A549 (cell line): ENCODE data around the gene ACTR1A.

ENCODE experiments used
- CEBPB ChIP-seq, 2 experiments: fragments of >200 bp in 1 of 2; sonication (Bioruptor Twin) in 1 of 2; formaldehyde crosslinking in 1 of 2; IDR thresholded peaks; 2 replicates each; pipeline ENCODE4 v1.6.1; 2012 to 2016
- MAFK ChIP-seq: fragments of 450-650 bp; IDR thresholded peaks from 2 replicates; pipeline ENCODE4 v1.6.1; 2014; ENCODE audit not compliant: partially characterized antibody
- MAZ ChIP-seq: fragments of 150-350 bp; IDR thresholded peaks from 2 replicates; pipeline ENCODE4 v1.6.1; 2014; ENCODE audit warnings: antibody characterized with exemption, low read depth, low read length, borderline replicate concordance
- NR3C1 ChIP-seq: fragments of >200 bp; sonication (Bioruptor Twin); formaldehyde crosslinking; IDR thresholded peaks from 3 replicates; pipeline ENCODE4 v1.6.1; 2017
- POLR2A ChIP-seq: IDR thresholded peaks from 2 replicates; pipeline ENCODE4 v1.6.1; 2012; ENCODE audit warnings: mild to moderate bottlenecking, low read length
- RNF2 ChIP-seq: fragments of 200-600 bp; sonication (generic); IDR thresholded peaks from 2 replicates; pipeline ENCODE4 v1.6.1; 2016; ENCODE audit warnings: low read depth, mild to moderate bottlenecking, antibody characterized with exemption, moderate library complexity, borderline replicate concordance
- TF ChIP-seq, protein P1 (sequence below): fragments of >200 bp; sonication (Bioruptor Twin); formaldehyde crosslinking; IDR thresholded peaks from 3 replicates; pipeline ENCODE4 v1.5.1; 2016
- TF ChIP-seq, protein P2 (sequence below): IDR thresholded peaks from 2 replicates; pipeline ENCODE4 v1.6.1; 2012; ENCODE audit warnings: low read depth, borderline replicate concordance

DNA sequence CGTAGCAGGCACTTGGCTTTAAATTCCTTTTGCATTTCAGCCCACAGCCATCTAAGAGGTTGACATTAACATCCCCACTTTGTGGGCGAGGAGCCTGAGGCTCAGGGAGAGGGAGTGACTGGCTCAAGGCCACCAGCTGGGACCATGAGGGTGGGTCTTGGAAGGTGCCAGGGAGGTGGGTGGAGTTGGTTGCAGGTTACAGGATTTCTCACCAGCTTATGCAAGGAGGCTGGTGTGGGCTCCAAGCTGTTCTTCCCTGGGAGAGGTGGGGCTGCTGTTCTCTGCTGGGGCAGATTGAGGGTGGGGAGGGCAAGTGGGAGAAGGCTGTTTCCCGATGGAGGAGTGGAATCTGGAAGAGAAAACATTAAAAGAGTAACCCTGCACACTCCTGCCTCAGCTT lies 37.0 kb downstream of the ACTR1A start:
- TF ChIP-seq POLR2A (no peak), MAZ (no peak), CEBPB (IDR thresholded peaks at IDR 0.05) (no peak), RNF2 (no peak), MAFK (no peak), NR3C1 (no peak)
- TF ChIP-seq, protein P1, sequence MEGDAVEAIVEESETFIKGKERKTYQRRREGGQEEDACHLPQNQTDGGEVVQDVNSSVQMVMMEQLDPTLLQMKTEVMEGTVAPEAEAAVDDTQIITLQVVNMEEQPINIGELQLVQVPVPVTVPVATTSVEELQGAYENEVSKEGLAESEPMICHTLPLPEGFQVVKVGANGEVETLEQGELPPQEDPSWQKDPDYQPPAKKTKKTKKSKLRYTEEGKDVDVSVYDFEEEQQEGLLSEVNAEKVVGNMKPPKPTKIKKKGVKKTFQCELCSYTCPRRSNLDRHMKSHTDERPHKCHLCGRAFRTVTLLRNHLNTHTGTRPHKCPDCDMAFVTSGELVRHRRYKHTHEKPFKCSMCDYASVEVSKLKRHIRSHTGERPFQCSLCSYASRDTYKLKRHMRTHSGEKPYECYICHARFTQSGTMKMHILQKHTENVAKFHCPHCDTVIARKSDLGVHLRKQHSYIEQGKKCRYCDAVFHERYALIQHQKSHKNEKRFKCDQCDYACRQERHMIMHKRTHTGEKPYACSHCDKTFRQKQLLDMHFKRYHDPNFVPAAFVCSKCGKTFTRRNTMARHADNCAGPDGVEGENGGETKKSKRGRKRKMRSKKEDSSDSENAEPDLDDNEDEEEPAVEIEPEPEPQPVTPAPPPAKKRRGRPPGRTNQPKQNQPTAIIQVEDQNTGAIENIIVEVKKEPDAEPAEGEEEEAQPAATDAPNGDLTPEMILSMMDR, result no peak
- TF ChIP-seq, protein P2, sequence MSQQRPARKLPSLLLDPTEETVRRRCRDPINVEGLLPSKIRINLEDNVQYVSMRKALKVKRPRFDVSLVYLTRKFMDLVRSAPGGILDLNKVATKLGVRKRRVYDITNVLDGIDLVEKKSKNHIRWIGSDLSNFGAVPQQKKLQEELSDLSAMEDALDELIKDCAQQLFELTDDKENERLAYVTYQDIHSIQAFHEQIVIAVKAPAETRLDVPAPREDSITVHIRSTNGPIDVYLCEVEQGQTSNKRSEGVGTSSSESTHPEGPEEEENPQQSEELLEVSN, result no peak
